HCT116 (cell line): Measurements from ENCODE around the gene ANKRD55. TPM values are rescaled to one million over a fixed set of nuclear protein-coding genes. Genes with fewer than 3 reads are reported as not detected.

Experiments used
- ATAC-seq: fragments of 200-7000 bp; cut with Tn5 transposase; 2 replicates; pipeline ENCODE4 v1.9.1; 2020; ENCODE audit warnings: mild to moderate bottlenecking, moderate library complexity
- BruUV-seq: library from RNA; stranded (reverse); fragments of 400-500 nt; replicated peaks from 2 replicates; lab custom pipeline; 2021; lab: Mats Ljungman, UMichigan
- CTCF ChIA-PET: fragments of 300-600 bp; sonication (Branson Sonifier 250); formaldehyde crosslinking; loops from one replicate; lab custom pipeline; 2021; ENCODE audit warnings: antibody characterized with exemption; lab: Charles Lee
- POLR2A ChIA-PET: fragments of 300-600, 350-600 bp; sonication (Branson Sonifier 250); formaldehyde crosslinking; loops from one replicate; lab custom pipeline; 2021; ENCODE audit warnings: antibody characterized with exemption; lab: Charles Lee
- RAD21 ChIA-PET, 2 experiments: fragments of 300-600 bp; sonication (Branson Sonifier 250); formaldehyde crosslinking; loops; one replicate each; lab custom pipeline; 2023; ENCODE audit warnings: low total read pairs in 2 of 2; ENCODE audit not compliant: uncharacterized antibody in 2 of 2, unreplicated experiment in 2 of 2, low non-redundant PET in 1 of 2; lab: Charles Lee
- DNase-seq: peaks from one replicate; pipeline ENCODE4 v3.0.0-alpha.2; 2010; ENCODE audit warnings: low read depth, low spot score
- H2AFZ ChIP-seq: fragments of 200-600 bp; shearing (Covaris generic), sonication (generic); 2 replicates; pipeline ENCODE4 v1.6.1; 2017; ENCODE audit warnings: low read depth, mixed run types, mixed read lengths, antibody characterized with exemption, low read length; ENCODE audit not compliant: poor library complexity, severe bottlenecking
- H3K27ac ChIP-seq: 2 replicates; pipeline ENCODE4 v1.5.1; 2012; ENCODE audit warnings: low read depth, low read length
- H3K27me3 ChIP-seq: fragments of 200-600 bp; sonication (generic); 2 replicates; pipeline ENCODE4 v1.6.1; 2016; ENCODE audit warnings: mixed run types, low read length, mixed read lengths; ENCODE audit not compliant: insufficient read depth
- H3K36me3 ChIP-seq, 2 experiments: fragments of 200-500 bp in 1 of 2; fragments of 200-600 bp in 1 of 2; sonication (Bioruptor generic) in 1 of 2; sonication (generic) in 1 of 2; 2 replicates each; pipeline versions ENCODE4 v1.5.1 to v1.6.1; 2014 to 2016; ENCODE audit warnings: low read length in 2 of 2, inconsistent platforms in 1 of 2, mixed read lengths in 1 of 2, mixed run types in 1 of 2; ENCODE audit not compliant: insufficient read depth in 2 of 2, control insufficient read depth in 1 of 2
- H3K4me1 ChIP-seq, 2 experiments: fragments of 200-600 bp in 1 of 2; sonication (generic) in 1 of 2; 2 replicates each; pipeline versions ENCODE4 v1.5.1 to v1.6.1; 2012 to 2017; ENCODE audit warnings: low read length in 2 of 2, inconsistent platforms in 1 of 2, mild to moderate bottlenecking in 1 of 2, mixed read lengths in 1 of 2, mixed run types in 1 of 2, moderate library complexity in 1 of 2; ENCODE audit not compliant: insufficient read depth in 2 of 2, control insufficient read depth in 1 of 2
- H3K4me2 ChIP-seq: fragments of 200-600 bp; sonication (generic); 2 replicates; pipeline ENCODE4 v1.6.1; 2017; ENCODE audit warnings: mixed run types, low read length, mixed read lengths
- H3K4me3 ChIP-seq, 2 experiments: fragments of 200-600 bp in 1 of 2; sonication (generic) in 1 of 2; replicated peaks in 1 of 2; 2 replicates each; pipeline ENCODE4 v1.5.1; 2011 to 2016; ENCODE audit warnings: low read length in 2 of 2, control low read depth in 1 of 2, low read depth in 1 of 2, mild to moderate bottlenecking in 1 of 2, mixed read lengths in 1 of 2, mixed run types in 1 of 2
- H3K79me2 ChIP-seq: fragments of 200-600 bp; sonication (generic); 2 replicates; pipeline ENCODE4 v1.6.1; 2017; ENCODE audit warnings: mild to moderate bottlenecking, mixed run types, low read length, moderate library complexity, mixed read lengths; ENCODE audit not compliant: insufficient read depth
- H3K9ac ChIP-seq: fragments of 200-600 bp; sonication (generic); 2 replicates; pipeline ENCODE4 v1.6.1; 2016; ENCODE audit warnings: low read length, mixed read lengths
- H3K9me2 ChIP-seq: fragments of 200-600 bp; sonication (generic), shearing (Covaris generic); 2 replicates; pipeline ENCODE4 v1.6.1; 2017; ENCODE audit warnings: mixed run types, mild to moderate bottlenecking, moderate library complexity; ENCODE audit not compliant: insufficient read depth
- H3K9me3 ChIP-seq, 2 experiments: fragments of 200-500 bp in 1 of 2; fragments of 200-600 bp in 1 of 2; sonication (Bioruptor generic) in 1 of 2; sonication (generic) in 1 of 2; 2 replicates each; pipeline ENCODE4 v1.6.1; 2014 to 2017; ENCODE audit warnings: low read length in 2 of 2, mixed read lengths in 2 of 2, inconsistent platforms in 1 of 2, low read depth in 1 of 2, mild to moderate bottlenecking in 1 of 2, mixed run types in 1 of 2, moderate library complexity in 1 of 2; ENCODE audit not compliant: control insufficient read depth in 1 of 2, insufficient read depth in 1 of 2
- H4K20me1 ChIP-seq: fragments of 200-600 bp; sonication (generic), shearing (Covaris generic); 2 replicates; pipeline ENCODE4 v1.6.1; 2017; ENCODE audit warnings: mixed run types, mild to moderate bottlenecking, moderate library complexity; ENCODE audit not compliant: insufficient read depth
- CBX3 ChIP-seq: IDR thresholded peaks from 2 replicates; pipeline ENCODE4 v1.6.1; 2012; ENCODE audit warnings: low read depth
- CEBPB ChIP-seq: IDR thresholded peaks from 2 replicates; pipeline ENCODE4 v1.6.1; 2012; ENCODE audit warnings: low read depth
- EGR1 ChIP-seq: IDR thresholded peaks from 2 replicates; pipeline ENCODE4 v1.6.1; 2012; ENCODE audit warnings: low read depth
- ELF1 ChIP-seq: IDR thresholded peaks from 2 replicates; pipeline ENCODE4 v1.6.1; 2012; ENCODE audit warnings: low read depth, borderline replicate concordance
- EZH2 ChIP-seq: fragments of 200-600 bp; sonication (generic); IDR thresholded peaks from 2 replicates; pipeline ENCODE4 v1.6.1; 2017; ENCODE audit warnings: antibody characterized with exemption, mixed run types
- EZH2phosphoT487 ChIP-seq: fragments of 200-600 bp; IDR thresholded peaks from 2 replicates; pipeline ENCODE4 v1.6.1; 2018; ENCODE audit warnings: antibody characterized with exemption, borderline replicate concordance
- JUND ChIP-seq: IDR thresholded peaks from 2 replicates; pipeline ENCODE4 v1.6.1; 2012
- MAX ChIP-seq: IDR thresholded peaks from 2 replicates; pipeline ENCODE4 v1.6.1; 2012
- POLR2A ChIP-seq: IDR thresholded peaks from 2 replicates; pipeline ENCODE4 v1.7.0; 2011; ENCODE audit warnings: borderline replicate concordance; ENCODE audit not compliant: insufficient read depth, insufficient read length; ENCODE audit errors: extremely low read depth
- POLR2AphosphoS5 ChIP-seq: IDR thresholded peaks from 2 replicates; pipeline ENCODE4 v1.6.1; 2011; ENCODE audit warnings: mild to moderate bottlenecking, low read depth, low read length, moderate library complexity
- SIN3A ChIP-seq: IDR thresholded peaks from 2 replicates; pipeline ENCODE4 v1.6.1; 2012; ENCODE audit warnings: low read depth
- SP1 ChIP-seq: IDR thresholded peaks from 2 replicates; pipeline ENCODE4 v1.6.1; 2012; ENCODE audit warnings: low read depth
- SRF ChIP-seq: IDR thresholded peaks from 2 replicates; pipeline ENCODE4 v1.6.1; 2012; ENCODE audit warnings: low read depth
- ZFX ChIP-seq: fragments of 450-650 bp; IDR thresholded peaks from 2 replicates; pipeline ENCODE4 v1.6.1; 2017
- ZNF274 ChIP-seq: fragments of 200-500 bp; sonication (Bioruptor generic); IDR thresholded peaks from 2 replicates; pipeline ENCODE4 v1.6.1; 2014; ENCODE audit warnings: mild to moderate bottlenecking, low read depth, low read length, inconsistent platforms
- intact Hi-C: fragments of 100-400 bp; cut with micrococcal nuclease; formaldehyde crosslinking; loops from 2 replicates; pipeline ENCODE4 v1.10.0; 2022
- total RNA-seq: library from RNA; stranded (reverse); gene quantifications from one replicate; pipeline ENCODE4 v1.2.1, GENCODE V29; 2021; ENCODE audit not compliant: unreplicated experiment
- TF ChIP-seq, protein P1 (sequence below): IDR thresholded peaks from 2 replicates; pipeline ENCODE4 v1.6.1; 2012; ENCODE audit warnings: low read depth
- TF ChIP-seq, protein P2 (sequence below), 3 experiments: fragments of 200-600 bp in 1 of 3; sonication (generic) in 1 of 3; IDR thresholded peaks in 2 of 3; conservative IDR thresholded peaks in 1 of 3; 2 replicates each; pipeline ENCODE4 v1.5.1; 2012 to 2017; ENCODE audit warnings: low read depth in 2 of 3, low read length in 2 of 3, antibody characterized with exemption in 1 of 3, borderline replicate concordance in 1 of 3, control low read depth in 1 of 3, mild to moderate bottlenecking in 1 of 3, mixed read lengths in 1 of 3, mixed run types in 1 of 3, moderate library complexity in 1 of 3; ENCODE audit not compliant: insufficient read depth in 1 of 3
- TF ChIP-seq, protein P3 (sequence below): IDR thresholded peaks from 2 replicates; pipeline ENCODE4 v1.6.1; 2012

ANKRD55 gene
- total RNA-seq, 1 experiment from 2014 or later: not detected

GRCh38 chr5:56140073-56140472 is 93.1 kb downstream of the ANKRD55 start:
- Histone ChIP-seq H3K4me1 (peaks cover 0 to 8% of the 10 kb centered on the region in 2 experiments; a peak in 1 of 4 replicates), H3K9ac (no peak overlapping the region), H3K79me2 (no peaks in the 10 kb centered on the region), H3K9me2 (no peaks in the 10 kb centered on the region), H4K20me1 (no peaks in the 10 kb centered on the region), H3K9me3 (no peaks in the 10 kb centered on the region), H3K4me2 (no peak overlapping the region), H3K4me3 (no peak overlapping the region), H3K27ac (no peak overlapping the region), H3K36me3 (no peaks in the 10 kb centered on the region), H3K27me3 (no peaks in the 10 kb centered on the region), H2AFZ (no peak overlapping the region)
- DNase-seq: no peak
- ATAC-seq: no peak
- ChIA-PET CTCF (no interaction called here), RAD21 (no interaction called here), POLR2A (no interaction called here)
- intact Hi-C loops: no loop called here
- TF ChIP-seq SP1 (no peak), EGR1 (no peak), JUND (no peak), SRF (no peak), CBX3 (no peak), SIN3A (no peak), ZFX (no peak), ELF1 (no peak), POLR2AphosphoS5 (no peak), CEBPB (no peak), EZH2phosphoT487 (no peak), ZNF274 (no peak), EZH2 (no peak), MAX (no peak), POLR2A (no peak)
- TF ChIP-seq, protein P1, sequence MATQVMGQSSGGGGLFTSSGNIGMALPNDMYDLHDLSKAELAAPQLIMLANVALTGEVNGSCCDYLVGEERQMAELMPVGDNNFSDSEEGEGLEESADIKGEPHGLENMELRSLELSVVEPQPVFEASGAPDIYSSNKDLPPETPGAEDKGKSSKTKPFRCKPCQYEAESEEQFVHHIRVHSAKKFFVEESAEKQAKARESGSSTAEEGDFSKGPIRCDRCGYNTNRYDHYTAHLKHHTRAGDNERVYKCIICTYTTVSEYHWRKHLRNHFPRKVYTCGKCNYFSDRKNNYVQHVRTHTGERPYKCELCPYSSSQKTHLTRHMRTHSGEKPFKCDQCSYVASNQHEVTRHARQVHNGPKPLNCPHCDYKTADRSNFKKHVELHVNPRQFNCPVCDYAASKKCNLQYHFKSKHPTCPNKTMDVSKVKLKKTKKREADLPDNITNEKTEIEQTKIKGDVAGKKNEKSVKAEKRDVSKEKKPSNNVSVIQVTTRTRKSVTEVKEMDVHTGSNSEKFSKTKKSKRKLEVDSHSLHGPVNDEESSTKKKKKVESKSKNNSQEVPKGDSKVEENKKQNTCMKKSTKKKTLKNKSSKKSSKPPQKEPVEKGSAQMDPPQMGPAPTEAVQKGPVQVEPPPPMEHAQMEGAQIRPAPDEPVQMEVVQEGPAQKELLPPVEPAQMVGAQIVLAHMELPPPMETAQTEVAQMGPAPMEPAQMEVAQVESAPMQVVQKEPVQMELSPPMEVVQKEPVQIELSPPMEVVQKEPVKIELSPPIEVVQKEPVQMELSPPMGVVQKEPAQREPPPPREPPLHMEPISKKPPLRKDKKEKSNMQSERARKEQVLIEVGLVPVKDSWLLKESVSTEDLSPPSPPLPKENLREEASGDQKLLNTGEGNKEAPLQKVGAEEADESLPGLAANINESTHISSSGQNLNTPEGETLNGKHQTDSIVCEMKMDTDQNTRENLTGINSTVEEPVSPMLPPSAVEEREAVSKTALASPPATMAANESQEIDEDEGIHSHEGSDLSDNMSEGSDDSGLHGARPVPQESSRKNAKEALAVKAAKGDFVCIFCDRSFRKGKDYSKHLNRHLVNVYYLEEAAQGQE: no peak
- TF ChIP-seq, protein P2, sequence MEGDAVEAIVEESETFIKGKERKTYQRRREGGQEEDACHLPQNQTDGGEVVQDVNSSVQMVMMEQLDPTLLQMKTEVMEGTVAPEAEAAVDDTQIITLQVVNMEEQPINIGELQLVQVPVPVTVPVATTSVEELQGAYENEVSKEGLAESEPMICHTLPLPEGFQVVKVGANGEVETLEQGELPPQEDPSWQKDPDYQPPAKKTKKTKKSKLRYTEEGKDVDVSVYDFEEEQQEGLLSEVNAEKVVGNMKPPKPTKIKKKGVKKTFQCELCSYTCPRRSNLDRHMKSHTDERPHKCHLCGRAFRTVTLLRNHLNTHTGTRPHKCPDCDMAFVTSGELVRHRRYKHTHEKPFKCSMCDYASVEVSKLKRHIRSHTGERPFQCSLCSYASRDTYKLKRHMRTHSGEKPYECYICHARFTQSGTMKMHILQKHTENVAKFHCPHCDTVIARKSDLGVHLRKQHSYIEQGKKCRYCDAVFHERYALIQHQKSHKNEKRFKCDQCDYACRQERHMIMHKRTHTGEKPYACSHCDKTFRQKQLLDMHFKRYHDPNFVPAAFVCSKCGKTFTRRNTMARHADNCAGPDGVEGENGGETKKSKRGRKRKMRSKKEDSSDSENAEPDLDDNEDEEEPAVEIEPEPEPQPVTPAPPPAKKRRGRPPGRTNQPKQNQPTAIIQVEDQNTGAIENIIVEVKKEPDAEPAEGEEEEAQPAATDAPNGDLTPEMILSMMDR (IDR thresholded peaks at IDR 0.05 in 2 of 3, conservative IDR thresholded peaks at IDR 0.05 in 1 of 3; ENCODE audit: borderline replicate concordance in 1 of 3, insufficient read depth in 1 of 3, low read depth in 2 of 3, low read length in 2 of 3): no peak
- TF ChIP-seq, protein P3, sequence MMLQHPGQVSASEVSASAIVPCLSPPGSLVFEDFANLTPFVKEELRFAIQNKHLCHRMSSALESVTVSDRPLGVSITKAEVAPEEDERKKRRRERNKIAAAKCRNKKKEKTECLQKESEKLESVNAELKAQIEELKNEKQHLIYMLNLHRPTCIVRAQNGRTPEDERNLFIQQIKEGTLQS: no peak
- no TSS peak for BruUV-seq
